GM18868 (cell line): ENCODE data around the gene ITGA4.
A peak's percentile ranks its signal among the peaks of the same experiment; 100 is the strongest.
"Not testable (repeated sequence)": the region's sequence is repeated elsewhere in the genome, so short reads cannot be mapped to it uniquely, and the experiment has no call there.

Experiments used
- ATAC-seq: cut with Tn5 transposase; IDR thresholded peaks from one replicate; pipeline ENCODE4 v1.9.1; 2021; ENCODE audit warnings: mild to moderate bottlenecking, moderate library complexity; ENCODE audit not compliant: unreplicated experiment

The ITGA4 gene

DNA sequence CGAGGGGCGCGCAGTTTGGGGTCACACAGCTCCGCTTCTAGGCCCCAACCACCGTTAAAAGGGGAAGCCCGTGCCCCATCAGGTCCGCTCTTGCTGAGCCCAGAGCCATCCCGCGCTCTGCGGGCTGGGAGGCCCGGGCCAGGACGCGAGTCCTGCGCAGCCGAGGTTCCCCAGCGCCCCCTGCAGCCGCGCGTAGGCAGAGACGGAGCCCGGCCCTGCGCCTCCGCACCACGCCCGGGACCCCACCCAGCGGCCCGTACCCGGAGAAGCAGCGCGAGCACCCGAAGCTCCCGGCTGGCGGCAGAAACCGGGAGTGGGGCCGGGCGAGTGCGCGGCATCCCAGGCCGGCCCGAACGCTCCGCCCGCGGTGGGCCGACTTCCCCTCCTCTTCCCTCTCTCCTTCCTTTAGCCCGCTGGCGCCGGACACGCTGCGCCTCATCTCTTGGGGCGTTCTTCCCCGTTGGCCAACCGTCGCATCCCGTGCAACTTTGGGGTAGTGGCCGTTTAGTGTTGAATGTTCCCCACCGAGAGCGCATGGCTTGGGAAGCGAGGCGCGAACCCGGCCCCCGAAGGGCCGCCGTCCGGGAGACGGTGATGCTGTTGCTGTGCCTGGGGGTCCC, at the start of gene ITGA4:
TSS of gene ITGA4 (plus strand) at position 266 of the 620 bp plus-strand sequence. CDS start at position 535, 269 bp downstream.
- peak; percentile 73 for ATAC-seq

GRCh38 chr2:181408861-181409260, 48.3 kb upstream of the ITGA4 start:
- no peak for ATAC-seq

GRCh38 chr2:181411105-181411849, 45.9 kb upstream of the ITGA4 start:
- ATAC-seq: peak; percentile 96

- ATAC-seq: peak; percentile 41
Observed at GRCh38 chr2:181419129-181419855, 37.9 kb upstream of the ITGA4 start.

DNA sequence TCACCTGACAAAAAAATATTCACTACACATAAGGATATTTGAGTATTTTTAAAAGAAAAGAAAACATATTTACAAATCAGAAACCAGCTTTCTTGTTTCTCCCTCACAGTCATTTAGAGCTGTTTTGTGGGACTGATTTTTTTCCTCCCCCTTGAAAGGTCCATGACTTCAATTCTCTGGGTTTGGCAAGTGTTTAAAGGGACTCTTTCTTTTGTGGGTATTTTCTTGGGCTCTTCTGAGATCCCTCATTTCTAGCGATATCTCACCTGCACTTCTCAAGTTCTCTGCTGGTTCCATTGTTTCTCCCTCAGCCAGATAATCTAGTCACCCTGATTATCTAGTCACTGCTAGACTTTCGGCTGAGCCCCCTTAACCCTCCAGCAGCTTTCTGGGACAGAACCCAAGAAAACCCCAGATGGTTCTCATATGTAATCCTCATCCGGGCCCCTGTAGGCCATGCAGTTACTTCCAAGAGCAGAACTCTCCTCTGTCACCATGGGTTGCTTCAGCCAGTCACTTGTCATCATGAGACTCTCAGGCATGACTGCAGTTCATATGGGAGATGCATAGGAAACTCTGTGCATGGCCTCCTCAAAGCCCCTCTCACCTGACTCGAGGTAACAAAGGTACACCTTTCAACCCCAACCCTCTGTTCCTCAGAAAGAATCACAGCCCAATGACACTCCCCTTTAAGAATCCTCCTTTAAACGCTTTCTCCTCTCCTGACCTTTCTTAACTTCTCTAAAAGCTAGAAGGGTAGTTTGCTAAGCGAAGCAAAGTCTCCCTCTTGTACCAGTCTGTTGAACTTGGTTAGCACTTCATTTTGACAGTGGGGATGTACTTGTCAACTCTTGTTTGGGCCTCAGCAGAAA, 36.7 kb upstream of the ITGA4 start:
- peak; percentile 29 for ATAC-seq

DNA sequence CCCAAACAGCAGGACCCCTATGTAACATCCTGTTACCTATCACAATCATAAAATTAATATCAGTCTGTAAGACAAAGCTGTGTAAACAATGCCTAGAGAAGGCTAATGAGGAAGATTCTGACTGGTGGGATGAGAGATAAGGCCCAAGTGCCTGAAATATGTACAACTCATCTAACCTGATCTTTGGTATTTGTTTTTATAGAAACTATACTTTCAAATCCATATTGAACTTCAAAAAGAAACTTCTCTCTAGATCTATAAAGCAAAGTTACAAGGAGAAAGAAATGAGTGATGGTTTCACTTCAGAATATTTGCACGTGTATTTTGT, 36.1 kb upstream of the ITGA4 start:
- ATAC-seq: peak; percentile 38

DNA sequence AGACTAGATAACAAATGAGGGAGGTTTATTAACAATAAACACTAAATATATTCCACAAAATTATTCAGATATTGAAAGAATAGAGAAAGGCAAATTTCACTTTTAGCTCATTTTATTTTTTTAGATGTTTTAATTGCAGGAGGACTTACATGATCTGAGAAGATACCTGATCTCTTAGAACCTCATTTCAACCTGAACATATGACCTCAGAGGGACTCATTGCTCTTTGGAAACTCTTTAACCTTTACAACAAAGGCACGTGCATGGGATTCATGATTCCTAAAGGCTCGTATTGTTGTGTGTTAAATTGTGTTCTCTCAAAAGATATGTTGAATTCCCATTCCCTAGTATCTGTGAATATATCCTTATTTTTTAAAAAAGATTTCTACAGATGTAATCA, 35.7 kb upstream of the ITGA4 start:
- ATAC-seq: peak; percentile 18

- no peak for ATAC-seq
Observed at GRCh38 chr2:181426672-181427071, 30.5 kb upstream of the ITGA4 start.

GRCh38 chr2:181430406-181431118, 26.6 kb upstream of the ITGA4 start:
- no peak for ATAC-seq

DNA sequence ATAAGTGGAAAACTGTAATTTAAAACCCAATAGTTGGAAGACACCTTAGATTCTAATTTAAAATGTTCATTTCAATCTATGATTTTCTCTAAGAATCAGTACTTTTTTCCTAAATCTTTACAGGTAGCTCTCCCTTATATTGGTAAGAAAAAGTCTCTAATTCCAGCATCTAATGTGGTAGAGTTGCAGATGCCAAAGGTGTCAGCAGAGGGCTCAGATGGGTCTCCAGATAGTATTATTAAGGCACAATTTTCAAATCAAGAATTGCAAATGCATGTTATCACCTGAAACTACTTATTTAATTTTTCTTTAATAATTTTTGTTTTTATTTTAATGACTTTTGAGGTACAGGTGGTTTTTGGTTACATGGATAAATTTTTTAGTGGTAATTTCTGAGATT, 25.5 kb upstream of the ITGA4 start:
- ATAC-seq: no peak

GRCh38 chr2:181438261-181438660, 18.9 kb upstream of the ITGA4 start:
- ATAC-seq: no peak

DNA sequence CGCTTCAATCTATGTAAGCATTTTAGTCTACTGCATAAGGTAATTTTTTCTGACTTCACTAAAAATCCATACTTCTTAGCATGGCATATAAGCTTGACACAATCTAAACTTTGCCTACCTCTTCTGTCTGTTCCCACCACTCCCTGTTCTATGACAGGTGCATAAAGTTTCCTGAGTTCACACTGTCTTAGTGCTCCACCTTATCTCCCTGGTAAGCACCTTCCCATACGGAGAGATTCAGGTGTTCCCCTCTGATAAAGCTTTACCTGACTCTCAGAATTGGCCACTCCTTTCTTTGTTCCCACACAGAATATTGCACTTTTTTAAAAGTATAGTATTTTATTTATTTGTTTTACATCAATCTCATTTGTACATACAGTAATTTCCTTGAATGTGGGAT, 16.8 kb upstream of the ITGA4 start:
- no peak for ATAC-seq

DNA sequence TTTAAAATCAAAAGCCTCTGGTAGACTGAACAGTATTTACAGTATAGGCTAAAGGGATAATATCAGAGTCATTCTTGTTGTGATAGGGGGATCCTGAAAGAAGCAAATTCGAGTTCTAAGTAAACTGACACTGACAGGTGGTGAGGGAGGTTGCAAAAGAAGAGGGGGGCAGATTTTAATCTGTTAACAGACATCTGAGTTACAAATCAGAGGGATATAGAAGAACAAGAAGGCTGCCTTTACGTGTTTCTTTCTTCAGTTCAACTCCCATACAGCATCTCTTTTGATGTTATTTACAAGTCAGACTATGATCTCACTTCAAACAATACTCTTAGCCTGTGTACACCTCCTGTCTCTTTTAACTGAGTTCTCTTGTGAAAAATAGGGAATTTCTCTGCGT, 16.3 kb upstream of the ITGA4 start:
- no peak for ATAC-seq

DNA sequence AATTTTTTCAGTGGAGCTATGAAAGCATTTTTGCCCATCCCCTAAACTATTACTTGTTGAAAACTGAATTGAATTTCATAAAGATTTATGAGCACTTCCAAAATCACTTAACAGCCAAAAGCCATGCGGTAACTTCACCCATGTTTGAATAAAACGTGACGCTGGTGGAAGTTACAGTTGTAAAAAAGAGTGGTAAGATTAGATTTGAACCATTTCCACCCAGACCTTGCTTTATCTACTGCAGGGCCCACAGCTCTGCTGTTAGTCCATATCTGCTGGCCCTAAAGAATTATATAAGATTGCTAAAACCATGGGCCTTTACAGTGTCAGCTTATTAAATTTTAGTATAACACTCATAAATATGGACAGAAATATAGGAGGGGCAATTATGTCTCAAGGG, 15.5 kb upstream of the ITGA4 start:
- ATAC-seq: no peak

DNA sequence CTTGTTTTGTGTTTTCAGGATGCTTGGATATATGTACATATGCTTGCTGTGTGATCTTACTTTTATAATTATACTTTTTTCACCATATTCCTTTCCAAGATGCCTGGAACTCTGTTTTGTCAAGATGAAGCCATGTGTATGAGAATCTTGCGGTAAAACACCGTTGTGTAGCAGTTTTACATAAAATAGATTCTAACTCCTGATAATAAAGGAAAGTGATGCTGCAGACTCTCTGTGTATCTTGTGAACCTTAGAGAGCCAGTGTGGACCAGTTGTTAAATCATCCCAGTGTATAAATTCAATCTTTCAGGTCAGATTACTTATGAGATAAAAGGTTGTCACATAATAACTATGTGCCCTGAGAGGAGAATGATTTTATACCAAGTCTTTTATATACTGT, 12.5 kb upstream of the ITGA4 start:
- ATAC-seq: no peak

DNA sequence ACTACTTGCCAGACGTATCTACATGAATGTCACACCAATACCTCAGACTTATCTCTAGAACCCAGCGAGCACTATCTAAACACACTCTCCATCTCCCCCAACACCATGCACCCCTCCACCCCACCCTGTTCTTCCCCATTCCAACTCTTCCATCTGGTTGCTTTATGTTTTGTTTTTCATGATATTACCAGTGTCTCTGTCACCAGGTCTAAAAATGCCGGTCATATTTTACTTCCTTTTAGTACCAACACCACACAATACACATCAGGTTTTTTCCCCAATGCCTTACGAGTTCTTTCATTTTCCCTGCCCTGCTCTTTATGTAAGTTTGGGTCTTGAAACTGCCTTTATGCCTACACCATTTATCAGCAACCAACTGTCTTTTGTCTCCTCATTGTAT, 10.2 kb upstream of the ITGA4 start:
- ATAC-seq: peak; percentile 83

- not testable (repeated sequence) for ATAC-seq
Observed at GRCh38 chr2:181449278-181449677, 7.9 kb upstream of the ITGA4 start.

DNA sequence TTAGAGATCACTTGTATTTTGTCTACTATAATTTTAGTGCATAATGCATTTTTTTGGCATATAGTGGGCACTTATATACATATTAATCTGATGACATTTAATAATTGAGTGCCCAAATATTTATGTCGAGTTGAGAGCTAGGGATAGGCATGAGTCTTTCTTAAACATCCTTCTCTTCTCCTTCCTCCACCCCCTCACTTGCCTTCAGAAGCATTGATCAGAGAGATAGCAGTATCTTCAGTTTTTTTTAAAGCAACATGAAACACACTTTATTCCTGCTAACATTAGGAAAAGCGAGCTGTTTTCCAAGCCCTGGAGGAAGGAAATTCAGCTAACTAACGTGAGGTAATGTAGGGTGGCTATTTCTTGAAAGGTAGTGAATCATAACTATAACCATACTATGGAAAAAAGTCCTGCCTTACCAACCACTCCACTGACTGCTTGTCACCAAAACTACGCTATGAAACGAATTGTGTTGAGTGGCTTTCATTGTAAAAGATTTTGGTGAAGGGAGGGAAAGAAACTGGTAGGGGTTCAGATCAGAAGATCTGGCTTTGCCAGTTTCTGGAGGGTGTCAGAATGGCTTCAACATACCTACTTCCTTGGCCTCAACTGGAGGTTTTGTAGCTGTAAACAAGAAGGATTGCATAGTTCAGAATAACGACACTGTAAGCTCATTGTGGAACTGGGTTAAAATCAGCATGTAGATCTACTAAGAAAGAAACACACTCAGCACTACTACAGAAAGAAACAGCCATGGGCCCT, 2.3 kb upstream of the ITGA4 start:
- ATAC-seq: no peak

- peak; percentile 75 for ATAC-seq
Observed at GRCh38 chr2:181456660-181457120, 496 bp upstream of the ITGA4 start.
